PFSK-1 (cell line): ENCODE measurements around the gene ARHGAP20.

Source experiments
- FOXP2 ChIP-seq: optimal IDR thresholded peaks from 2 replicates; pipeline ENCODE3; 2011; ENCODE audit warnings: borderline replicate concordance, control low read depth, inconsistent platforms; ENCODE audit not compliant: insufficient read depth; ENCODE audit errors: extremely low read length, extremely low read depth
- POLR2AphosphoS5 ChIP-seq: IDR thresholded peaks from 2 replicates; pipeline ENCODE4 v1.6.1; 2012; ENCODE audit warnings: low read depth, mild to moderate bottlenecking, control low read depth, low read length, moderate library complexity
- REST ChIP-seq, 2 experiments: IDR thresholded peaks; 2 replicates each; pipeline versions ENCODE4 v1.6.1 to v1.8.0; 2011 to 2012; ENCODE audit warnings: low read depth in 2 of 2, low read length in 2 of 2, control low read depth in 1 of 2, inconsistent platforms in 1 of 2, mild to moderate bottlenecking in 1 of 2, moderate library complexity in 1 of 2; ENCODE audit not compliant: insufficient read depth in 1 of 2
- SIN3A ChIP-seq: IDR thresholded peaks from 2 replicates; pipeline ENCODE4 v1.6.1; 2012; ENCODE audit warnings: mild to moderate bottlenecking, low read length, moderate library complexity, borderline replicate concordance; ENCODE audit not compliant: insufficient read depth
- TAF1 ChIP-seq: IDR thresholded peaks from 2 replicates; pipeline ENCODE4 v1.6.1; 2012; ENCODE audit warnings: low read length, control low read depth, borderline replicate concordance; ENCODE audit not compliant: insufficient read depth

ARHGAP20 gene

GRCh38 chr11:110629594-110629993, 82.6 kb downstream of the ARHGAP20 start:
- TF ChIP-seq SIN3A (no peak), POLR2AphosphoS5 (no peak), REST (IDR thresholded peaks at IDR 0.05; ENCODE audit: insufficient read depth in 1 of 2, low read depth in 2 of 2, low read length in 2 of 2) (no peak), TAF1 (no peak), FOXP2 (no peak)

GRCh38 chr11:110621826-110622225, 90.4 kb downstream of the ARHGAP20 start:
- TF ChIP-seq SIN3A, result no peak
- no peak for TF ChIP-seq FOXP2
- no peak for TF ChIP-seq REST (IDR thresholded peaks at IDR 0.05; ENCODE audit: insufficient read depth in 1 of 2, low read depth in 2 of 2, low read length in 2 of 2)
- no peak for TF ChIP-seq POLR2AphosphoS5
- no peak for TF ChIP-seq TAF1

DNA sequence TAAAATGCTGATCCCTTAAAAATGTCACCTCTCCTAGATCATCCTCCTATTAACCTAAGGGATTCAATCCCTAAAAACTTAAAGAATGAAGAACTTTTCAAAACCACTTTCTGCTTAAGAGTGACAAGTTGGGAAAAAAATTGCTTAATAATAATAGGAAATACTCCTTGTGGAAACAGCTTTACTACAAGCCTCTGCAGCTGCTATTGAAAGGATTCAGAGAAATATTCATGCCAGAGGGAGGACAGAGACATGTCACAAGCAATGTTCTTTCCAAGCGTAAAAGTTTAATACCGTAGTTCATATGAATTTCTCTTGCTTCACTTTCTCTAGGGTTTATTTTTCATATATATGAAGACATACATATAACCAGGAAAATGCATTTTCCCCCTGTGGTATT, 98.2 kb downstream of the ARHGAP20 start:
- TF ChIP-seq REST (IDR thresholded peaks at IDR 0.05; ENCODE audit: insufficient read depth in 1 of 2, low read depth in 2 of 2, low read length in 2 of 2) (no peak), TAF1 (no peak), FOXP2 (no peak), POLR2AphosphoS5 (no peak), SIN3A (no peak)

DNA sequence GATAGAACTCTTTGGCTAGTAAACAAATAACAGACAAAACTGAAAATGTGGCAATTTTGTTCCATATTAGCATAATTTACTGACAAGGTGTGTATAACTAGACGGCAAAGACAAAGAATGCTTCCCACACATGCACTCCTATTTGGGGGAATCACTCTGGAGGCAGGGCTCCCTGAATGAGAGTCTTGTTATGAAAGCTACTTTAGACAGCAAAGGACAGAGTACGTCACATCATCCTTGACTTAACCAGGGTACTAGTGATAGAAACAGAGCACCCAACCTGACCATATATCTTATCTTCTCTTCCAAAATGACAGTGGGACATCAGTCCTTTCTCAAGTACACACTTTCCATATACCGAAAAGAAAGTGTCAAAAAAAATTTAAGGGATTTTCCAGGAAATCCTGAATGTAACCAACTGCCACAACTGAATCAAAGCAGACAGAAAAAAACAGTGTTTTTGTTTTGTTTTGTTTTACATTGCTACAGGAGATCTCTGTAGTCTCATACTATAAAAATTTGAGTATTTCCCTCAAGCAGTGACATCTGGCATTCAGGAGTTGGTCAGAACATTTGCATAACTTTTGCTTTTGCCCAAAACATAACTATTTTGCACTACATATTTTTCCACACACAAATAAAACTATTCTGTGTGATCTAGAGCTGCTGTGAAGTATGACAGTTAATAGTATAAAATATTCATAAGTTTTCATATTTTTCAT, 98.9 kb downstream of the ARHGAP20 start:
- no peak for TF ChIP-seq FOXP2

GRCh38 chr11:110606415-110606814, 105.8 kb downstream of the ARHGAP20 start:
- TF ChIP-seq TAF1 (no peak), REST (IDR thresholded peaks at IDR 0.05; ENCODE audit: insufficient read depth in 1 of 2, low read depth in 2 of 2, low read length in 2 of 2) (no peak), FOXP2 (no peak), SIN3A (no peak), POLR2AphosphoS5 (no peak)
